HG02973 (cell line): Measurements from ENCODE around the gene MAP3K8.
"Not testable (repeated sequence)": the region's sequence is repeated elsewhere in the genome, so short reads cannot be mapped to it uniquely, and the experiment has no call there.

Experiments used
- ATAC-seq: cut with Tn5 transposase; IDR thresholded peaks from one replicate; pipeline ENCODE4 v1.9.1; 2021; ENCODE audit warnings: moderate library complexity; ENCODE audit not compliant: unreplicated experiment

MAP3K8 gene

DNA sequence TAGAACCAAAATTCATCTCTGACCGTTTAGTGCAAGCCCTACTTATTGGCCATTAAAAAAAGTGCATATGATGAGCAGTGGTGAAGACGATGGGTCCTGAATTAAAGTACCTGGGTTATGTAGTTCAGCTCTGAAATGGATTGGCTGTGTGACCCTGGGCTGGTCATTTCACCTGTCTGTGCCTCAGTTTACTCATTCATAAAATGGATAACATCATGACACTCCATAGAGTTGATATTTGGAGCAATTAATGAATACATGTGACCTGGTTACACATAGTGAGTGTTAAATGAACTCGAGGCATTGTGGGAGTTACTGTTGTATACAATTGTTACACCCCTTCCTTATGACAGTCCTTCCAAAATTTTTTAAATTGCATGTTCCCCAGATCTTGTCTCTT lies 9.1 kb downstream of the MAP3K8 start:
- ATAC-seq: no peak

DNA sequence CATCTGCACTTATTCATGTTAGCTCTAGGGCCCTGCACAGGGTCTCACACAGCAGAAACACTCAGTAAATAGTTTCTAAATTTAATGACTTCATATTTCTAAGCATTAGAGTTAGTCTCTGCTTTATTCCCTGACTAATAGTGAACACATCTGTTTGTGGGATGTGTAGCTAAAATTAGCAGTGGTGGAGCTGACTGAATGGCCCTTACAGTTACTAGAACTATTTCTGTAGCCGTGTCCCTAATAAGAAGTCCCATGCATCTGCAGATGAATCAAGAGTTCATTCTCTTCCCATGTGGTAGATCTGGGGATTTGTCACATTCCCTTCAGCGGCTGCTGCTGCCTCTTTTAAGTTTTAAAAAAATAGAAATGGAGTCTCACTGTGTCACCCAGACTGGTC lies 11.7 kb downstream of the MAP3K8 start:
- no peak for ATAC-seq

DNA sequence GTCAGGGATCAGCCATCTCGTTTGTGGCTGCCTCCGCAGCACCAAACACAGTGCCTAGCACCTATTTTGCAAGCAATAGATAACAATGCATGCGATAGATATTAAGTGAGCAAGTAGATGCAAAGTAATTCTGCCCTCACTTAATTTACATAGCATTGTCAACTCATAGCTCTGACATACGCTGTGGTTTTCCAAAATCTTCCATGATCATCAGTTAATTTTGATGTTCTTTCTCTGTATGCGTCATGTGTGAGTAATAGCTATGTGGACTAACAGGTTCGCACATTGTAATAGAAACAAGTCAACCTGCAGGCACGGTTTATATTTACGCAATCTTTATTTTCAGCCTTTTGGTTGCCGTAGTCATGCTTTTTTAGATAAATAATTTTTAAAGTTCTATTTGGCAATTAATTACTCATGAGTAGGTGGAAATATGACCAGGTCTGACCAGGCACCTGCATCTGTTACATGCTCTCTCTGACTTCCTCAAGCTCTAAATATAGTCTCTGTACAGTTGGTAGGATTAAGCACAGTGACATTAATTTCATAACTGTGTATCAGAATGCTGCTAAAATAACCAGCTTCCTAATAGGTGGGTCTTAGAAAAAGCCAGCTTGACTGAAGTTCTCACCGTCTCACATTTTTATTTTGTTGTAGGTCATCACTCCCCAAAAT lies 13.3 kb downstream of the MAP3K8 start:
- ATAC-seq: no peak

DNA sequence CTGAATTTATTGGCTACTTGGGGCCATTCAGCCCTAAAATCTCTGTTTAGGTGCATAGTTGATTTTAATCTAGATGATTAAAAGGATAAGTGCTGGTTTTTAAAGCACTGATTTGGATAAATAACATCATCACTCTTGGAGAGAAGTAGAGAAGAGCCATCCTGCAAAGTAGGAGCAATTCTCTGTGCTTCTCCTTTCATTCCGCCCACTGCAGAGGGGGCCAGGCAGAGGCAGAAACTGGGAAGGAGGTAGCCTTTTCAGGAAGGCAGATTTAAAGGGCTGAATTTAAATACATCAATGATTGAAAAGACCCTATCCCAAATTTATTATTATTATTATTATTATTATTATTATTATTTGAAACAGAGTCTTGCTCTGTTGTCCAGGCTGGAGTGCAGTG lies 14.1 kb downstream of the MAP3K8 start:
- ATAC-seq: no peak

DNA sequence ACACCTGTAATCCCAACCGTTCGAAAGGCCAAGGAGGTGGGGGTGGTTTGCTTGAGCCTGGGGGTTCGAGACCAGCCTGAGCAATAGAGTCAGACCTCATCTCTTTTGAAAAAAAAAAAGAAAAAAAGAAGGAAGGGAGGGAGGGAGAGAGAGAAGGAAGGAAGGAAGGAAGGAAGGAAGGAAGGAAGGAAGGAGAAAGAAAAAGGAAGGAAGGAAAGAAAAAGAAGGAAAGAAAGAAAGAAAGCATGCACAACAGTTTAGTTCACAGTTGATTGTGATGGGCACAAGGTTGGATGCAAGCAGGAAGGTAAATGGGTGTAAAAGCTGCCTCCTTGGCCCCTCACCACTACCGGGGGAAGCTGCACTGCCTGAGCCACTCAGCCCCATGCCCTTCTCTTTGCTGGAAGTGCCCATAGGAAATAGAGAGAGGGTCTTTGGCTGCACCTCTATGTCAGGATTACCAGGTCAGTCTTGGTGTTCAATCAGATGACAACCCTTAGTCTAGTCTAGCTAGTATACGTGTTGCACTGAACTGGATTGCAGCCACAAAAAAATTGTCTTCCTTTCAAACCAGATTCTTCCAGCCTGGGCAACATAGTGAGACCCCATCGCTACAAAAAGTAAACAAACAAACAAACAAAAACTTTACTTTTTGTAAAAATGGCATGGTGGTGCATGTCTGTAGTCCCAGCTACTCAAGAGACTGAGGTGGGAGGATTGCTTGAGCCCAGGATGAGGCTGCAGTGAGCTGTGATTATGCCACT lies 20.0 kb downstream of the MAP3K8 start:
- no peak for ATAC-seq

DNA sequence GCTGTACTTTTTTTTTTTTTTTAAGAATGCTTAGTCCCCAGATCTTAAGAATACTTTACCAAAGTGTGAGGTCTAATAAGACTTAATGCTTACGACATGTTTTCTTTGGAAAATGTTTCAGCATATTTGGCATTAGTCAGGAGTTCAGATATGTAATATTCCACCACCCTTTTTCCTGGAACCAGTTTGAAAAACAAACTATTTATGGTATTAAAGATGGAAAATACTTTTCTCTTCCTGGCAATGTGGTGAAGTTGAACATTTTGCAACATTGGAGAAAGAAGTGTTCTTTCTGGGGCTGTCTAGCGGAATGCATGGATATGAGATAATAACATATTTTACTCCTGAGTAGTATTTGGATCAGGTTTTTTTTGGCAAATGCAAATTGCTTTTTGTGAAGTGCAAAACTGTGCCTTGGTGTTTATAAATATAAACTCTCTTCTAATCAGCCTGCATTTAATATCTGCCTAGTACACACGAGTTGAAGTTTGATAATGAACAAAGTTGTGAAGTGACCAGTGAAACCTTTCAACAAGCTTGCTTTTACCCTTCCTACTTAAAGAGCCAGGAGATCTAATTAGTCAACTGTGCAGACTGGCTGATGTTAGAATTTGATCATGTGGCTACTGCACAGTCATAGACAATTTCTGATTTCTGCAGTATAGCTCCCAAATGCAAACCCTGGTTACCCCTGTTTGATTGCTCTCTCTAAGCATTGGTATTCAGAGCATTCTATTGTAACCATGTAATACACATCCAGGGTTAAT lies 20.9 kb downstream of the MAP3K8 start:
- no peak for ATAC-seq

DNA sequence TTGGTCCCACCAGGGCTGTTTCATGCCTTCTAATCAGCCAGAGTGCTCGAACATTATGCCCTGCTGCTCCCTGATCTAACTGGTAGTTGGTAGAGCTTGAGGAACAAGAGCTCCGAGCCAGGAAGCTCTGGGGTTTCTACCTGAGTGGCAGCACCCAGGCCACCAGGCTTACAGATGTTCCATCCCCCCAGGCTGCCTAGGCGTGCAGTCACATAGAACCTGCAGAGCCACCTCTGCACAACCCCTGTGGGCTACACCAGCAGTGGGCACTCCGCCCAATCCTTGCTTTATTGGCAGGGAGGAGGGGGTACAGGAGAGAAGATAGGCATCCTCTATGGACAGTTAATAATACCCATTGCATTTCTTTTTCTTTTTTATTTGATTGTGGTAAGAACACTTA lies 21.8 kb downstream of the MAP3K8 start:
- ATAC-seq: no peak

DNA sequence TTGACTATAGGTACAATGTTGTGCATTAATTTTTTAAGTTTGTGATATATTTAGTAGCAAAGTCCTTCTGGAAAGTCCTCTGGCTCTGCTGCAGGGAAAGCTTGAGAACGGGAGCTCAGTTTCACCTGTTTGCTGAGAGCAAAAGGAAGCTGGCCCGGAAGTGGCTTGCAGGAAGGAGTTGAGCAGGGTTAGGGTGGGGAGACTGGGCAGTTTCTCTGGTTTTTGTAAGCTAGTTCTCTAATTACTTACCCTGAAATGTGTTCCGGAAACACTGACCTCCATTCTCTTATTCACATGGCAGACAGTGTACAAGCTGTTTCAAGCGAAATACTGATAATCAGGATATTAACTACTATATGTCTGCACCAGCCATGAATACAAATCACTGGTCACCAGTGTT lies 22.3 kb downstream of the MAP3K8 start:
- peak; percentile 80 for ATAC-seq

DNA sequence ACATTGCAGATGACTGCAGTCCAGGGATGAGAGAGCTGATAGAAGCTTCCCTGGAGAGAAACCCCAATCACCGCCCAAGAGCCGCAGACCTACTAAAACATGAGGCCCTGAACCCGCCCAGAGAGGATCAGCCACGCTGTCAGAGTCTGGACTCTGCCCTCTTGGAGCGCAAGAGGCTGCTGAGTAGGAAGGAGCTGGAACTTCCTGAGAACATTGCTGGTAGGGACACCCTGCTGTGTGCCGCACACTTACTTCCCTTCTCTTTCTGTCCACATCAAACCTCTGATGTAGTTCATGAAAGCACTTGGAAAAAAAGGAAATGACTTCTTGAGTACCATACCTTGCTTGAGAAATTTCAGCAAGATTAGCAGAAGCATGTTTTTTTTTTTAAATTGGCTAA lies 25.3 kb downstream of the MAP3K8 start:
- ATAC-seq: no peak

DNA sequence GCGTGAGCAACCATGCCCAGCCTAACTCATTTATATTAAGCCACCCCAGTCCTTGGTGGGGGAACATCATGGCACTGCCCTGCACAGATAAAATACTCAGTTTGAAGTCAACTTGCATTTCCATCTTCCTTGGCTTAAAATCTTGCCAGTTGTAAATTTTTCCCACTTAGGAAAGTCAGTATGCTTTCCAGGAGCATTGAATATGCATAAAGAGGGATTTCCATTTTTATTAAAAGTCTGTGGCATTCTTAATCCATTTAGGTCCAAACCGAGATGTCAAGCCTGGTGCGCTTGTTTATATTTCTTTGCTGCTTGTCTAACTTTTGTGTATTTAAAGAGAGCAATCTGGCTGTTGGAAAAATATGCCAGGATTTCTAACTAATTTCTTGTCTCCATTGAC lies 26.1 kb downstream of the MAP3K8 start:
- no peak for ATAC-seq

DNA sequence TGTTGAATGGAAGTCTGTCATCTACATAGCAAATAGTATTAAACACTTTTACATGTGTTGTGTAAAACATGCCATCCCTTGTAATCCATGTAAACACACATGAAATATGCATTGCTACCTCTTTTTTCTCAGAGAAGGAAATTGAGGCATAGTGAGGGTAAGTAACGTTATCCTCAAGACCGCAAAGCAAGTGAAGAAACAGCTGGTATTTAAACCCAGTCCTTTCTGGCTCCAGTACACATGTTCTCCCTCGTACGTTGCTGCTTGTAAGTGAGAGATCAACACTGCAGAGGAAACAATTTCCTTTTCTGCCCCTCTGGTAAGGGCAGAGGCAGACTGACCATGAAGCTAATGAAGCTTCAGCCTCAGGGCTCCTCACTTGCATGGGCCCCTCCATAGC lies 28.5 kb downstream of the MAP3K8 start:
- no peak for ATAC-seq

DNA sequence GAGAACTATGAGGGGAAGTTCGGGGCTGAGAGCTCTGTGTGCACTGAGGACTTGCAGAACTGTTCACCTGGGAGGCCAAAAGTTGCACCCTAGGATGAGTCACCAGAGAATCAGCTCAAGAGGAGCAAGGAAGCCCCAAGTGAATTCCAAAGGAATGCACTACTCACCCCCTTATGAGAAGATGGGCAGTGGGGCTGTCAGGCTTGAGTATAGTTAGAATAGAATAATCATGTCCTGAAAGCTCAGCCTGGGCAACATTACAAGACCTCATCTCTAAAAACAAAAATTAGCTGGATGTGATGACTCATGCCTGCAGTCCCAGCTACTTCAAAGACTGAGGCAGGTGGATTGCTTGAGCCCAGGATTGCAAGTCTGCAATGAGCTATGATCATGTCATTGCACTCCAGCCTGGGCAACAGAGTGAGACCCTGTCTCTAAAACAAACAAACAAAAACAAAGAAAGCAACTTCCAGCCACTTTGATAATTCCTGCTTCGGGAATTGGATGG lies 30.0 kb downstream of the MAP3K8 start:
- ATAC-seq: no peak

DNA sequence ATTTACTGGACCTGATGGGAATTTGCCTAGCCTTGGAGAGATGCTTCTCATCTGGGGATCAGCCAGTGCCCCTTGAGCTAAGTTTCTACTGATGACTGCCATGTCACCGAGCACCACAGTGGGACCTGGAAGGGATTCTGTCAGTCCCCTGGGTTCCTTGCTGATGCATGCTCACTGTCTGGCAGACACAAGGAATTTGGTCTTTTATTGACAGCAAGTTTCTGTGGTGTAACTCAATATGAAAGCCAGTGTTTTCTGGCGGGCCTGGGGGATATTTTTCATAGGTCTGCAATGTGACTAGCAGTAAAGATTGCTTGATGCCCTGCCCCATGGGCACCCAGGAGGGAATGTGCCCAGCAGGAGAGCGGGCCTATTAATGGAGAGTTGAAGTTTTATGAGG lies 30.7 kb downstream of the MAP3K8 start:
- ATAC-seq: no peak

DNA sequence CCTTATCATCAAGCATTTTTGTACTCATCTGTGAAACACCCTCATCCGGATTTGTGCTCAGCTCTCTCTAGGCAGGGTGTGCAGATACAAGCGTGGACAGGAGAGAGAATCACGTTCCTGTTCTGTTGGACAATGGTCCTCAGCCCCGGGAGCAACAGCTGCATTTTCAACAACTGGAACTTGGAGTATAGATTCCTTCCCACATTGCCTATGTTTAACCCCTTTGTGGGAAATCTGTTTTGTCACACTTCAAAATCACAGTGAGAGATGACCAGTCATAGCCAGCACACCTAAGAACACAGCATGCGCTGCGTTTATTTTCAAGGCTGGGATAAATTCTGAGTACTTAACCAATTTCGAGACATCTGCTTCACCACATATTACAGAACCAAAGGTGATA lies 32.5 kb downstream of the MAP3K8 start:
- no peak for ATAC-seq

DNA sequence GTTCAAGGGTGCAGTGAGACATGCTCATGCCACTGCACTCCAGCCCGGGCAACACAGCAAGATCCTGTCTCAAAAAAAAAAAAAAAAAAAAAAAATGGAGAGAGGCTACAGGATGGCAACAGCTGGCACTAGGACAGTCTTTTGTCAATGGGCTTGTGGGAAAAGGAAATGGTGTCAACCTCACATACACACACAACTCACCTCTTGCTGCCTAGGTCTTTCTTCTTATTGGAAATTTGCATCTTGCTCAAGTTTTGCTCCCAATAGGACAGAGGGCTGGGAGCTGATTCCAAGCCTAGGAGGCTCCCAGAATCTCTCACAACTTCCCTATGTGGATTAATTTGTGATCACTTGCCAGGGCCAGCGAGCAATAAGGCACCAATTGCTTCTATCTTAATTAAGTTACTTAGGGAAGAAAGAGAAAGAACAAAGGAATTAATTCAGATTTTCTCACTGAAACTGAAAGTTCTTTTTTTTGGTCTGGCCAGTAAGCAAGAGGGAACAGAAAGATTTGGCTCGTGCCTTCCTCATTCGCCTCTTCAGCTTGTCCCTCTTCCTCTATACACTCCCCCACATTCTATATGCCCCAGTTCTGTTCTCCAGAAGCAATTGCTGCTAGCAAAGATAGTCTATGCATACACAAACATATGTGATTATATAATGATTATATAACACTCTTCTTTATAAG lies 33.8 kb downstream of the MAP3K8 start:
- ATAC-seq: no peak

DNA sequence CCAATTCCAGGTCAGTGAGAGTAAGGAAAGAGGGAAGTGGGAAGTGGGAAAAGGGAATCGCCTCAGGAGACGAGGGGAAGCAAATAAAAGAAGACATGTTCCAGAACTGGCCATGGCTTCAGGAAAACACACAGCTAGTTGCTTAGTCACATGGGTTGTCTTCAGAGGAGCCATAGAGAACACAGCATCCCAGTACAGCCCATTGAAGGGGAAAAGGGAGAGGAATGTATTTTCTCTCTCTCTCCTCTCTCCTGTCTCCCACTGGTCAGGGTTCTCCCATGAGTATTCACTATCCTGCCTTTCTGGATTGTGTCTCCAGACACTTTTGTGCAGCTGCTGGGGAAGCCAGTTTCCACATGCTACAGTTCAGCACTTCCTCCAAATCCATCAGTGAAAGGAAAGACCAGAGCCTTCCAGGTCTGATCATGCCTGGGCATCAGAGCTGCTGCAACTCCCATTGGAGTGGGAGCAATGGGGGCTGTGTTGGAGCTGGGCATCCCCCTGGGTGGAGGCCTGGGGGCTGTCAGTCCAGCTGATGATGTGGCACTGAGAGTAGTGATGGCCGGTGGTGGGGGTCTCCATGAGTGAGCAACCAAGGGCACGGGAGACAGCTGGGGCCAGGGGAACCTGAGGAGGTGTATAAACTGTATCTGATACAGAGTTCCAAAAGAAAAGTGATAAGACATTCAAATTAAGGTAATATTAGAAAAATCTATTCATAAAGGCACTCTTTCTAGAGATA lies 38.6 kb downstream of the MAP3K8 start:
- ATAC-seq: no peak

DNA sequence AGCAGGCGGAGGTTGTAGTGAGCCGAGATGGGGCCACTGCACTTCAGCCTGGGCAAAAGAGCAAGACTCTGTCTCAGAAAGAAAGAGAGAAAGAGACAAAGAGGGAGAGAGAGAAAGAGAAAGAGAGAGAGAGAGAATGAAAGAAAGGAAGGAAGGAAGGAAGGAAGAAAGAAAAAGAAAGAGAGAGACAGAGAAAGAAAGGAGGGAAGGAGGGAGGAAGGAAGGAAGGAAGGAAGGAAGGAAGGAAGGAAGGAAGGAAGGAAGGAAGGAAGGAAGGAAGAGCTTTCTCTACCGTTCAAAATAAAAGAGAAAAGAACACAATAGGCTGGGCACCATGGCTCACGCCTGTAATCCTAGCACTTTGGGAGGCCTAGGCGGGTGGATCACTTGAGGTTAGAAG lies 41.5 kb downstream of the MAP3K8 start:
- ATAC-seq: not testable (repeated sequence)

DNA sequence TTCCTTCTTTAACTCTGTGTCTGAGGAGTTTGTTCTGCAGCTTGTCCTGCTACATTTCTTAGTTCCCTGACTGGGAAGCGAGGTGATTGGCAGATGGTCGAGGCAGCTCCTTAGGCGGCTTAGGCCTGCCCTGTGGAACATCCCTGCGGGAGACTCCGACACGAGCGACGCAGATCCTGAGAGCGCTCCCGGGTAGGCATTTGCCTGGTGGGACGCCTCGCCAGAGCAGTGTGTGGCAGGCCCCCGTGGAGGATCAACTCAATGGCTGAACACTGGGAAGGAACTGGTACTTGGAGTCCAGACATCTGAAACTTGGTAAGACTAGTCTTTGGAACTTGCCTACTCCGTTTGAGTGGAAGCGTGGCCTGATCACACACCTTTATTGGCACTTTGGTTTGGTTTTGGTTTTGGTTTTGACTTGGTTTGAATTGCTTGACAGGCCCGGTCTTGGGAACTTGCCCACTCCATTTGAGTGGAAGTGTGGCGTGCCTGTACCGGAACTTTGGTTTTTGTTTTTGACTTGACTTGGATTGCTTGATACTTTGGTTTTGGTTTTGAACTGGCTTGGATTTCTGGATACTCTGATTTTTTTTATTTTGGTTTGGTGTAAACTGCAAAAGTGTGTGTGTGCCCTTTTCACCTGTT lies 42.6 kb downstream of the MAP3K8 start:
- no peak for ATAC-seq

DNA sequence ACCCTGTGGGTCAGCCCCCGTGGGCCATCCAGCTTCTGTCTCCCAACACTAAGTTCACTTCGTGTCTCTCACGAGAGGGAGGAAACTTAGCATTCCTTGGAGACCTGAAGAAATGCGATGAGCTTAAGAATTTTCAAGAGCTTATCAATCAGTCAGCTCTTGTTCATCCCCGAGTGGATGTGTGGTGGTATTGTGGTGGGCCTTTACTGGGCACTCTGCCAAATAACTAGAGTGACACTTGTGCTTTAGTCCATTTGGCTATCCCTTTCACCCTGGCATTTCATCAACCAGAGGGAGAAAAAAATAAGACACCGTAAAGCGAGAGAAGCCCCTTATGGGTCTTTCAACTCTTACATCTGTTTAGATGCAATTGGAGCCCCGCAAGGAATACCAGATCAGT lies 45.5 kb downstream of the MAP3K8 start:
- not testable (repeated sequence) for ATAC-seq

DNA sequence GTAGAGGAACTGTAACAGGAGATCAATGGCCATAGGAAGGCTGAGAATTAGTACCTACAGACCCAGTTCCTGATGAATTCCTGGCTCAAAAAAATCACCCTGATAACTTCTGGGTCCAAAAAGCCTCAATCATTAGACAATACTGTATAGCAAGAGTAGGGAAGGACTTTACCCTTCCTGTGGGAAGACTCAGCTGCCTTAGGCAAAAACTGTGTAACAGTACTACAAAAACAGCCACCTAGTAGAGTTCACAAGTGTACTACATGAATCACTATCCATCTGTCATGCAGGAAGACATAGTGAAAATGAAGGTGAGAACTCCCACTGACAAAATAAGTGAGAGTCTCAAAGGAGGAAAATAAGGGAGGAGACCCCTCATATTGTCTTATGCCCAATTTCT lies 47.6 kb downstream of the MAP3K8 start:
- ATAC-seq: no peak
